Stimulated activated naive CD8-positive, alpha-beta T cell treated with anti-CD3 and anti-CD28 coated beads, Interleukin-15, Interleukin-2, amounts not matched to agents 100 U/mL and 50 U/mL, for 24 hours (primary cell): ENCODE results near the gene IPO8.
A peak's percentile ranks its signal among the peaks of the same experiment; 100 is the strongest.

ENCODE experiments used
- ATAC-seq: fragments of 150-1000 bp; cut with Tn5 transposase; one replicate; pipeline ENCODE4 v1.10.0; 2021
- DNase-seq: peaks from one replicate; pipeline ENCODE4 v3.0.0; 2021

The IPO8 gene

DNA sequence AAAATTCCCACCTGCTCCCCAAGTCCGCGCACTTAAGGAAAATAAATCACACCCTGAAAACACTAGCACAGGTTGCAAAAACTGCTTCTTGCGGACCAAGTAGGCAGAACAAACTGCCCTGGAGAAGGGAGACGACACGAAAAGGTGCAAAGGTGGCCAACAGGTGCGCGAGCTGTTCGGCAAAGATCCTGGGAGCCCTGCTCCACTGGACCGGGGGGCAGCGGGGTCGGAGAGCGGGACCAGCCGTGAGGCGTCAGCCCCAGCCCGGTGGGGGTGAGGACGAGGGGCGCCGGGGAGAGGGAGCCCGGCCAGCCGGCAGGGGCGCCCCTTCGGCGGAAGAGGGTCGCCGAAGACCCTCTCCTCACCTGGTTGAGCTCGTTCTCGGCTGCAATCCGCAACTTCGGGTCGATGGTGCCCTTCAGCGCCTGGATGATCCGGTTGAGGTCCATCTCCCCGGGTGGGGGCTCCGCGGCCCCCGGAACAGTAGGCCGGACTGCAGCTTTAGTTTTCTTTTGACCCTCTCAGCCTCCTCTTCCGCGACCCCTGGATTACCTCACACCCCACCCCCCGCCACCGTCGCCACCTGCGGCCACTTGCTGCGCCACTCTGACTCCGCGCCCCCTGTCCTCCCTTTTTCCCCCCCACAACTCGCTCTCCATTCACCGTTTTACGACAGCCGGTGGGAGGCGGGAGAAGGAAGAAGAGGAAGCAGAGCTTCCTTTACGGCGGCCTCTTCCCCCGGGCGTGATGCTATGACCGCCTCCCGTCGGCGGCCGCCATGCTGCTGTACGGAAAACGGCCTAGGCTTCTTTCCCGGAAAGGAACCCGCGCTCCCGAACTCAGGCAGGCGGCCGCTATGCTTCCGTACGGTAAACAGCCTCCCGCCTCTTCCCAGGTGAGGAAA, at the start of gene IPO8:
IPO8 (minus strand) TSS at position 671 of the 904 bp plus-strand sequence; CDS start at position 449, 222 bp downstream.
- ATAC-seq = peak; percentile 90
- DNase-seq = peak; percentile 88

DNA sequence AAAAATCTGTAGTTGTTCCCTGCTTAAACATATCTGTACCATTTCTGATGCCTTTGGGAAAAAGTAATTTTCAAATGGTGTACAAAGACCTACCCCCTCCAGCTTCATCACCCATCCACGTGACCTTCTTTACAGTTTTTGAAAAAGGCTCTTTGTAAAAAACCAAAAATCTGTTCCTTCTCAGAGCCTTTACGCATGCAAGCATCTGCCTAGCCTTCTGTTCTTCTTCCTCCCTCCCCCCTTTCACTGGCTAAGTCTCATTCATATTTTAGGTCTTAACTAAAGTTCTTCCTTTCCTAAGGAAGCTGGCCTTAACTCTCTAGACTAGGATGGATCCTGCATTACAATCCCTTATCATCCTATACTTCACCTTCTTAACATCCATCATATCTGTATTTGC, 48.7 kb upstream of the IPO8 start:
- no peak for ATAC-seq
- no peak for DNase-seq

DNA sequence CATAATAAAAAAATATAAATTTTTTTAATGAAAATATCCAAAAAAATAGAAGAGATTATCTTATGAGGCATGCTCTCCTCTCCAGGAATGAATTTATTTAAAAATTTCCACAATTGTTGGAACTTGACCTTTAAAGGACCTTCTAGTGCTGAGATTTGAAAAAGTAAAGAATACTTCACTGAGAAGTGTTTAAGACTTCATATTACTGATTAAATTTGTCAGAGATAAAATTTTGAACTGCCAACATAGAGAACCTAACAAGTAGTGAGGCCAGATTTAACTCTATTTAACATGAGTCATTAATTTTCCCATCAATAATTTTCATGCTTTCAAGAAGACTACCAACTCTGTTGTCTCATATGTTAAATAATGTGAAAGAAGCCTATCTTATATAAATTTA, 44.6 kb upstream of the IPO8 start:
- DNase-seq (no peak), ATAC-seq (no peak)

DNA sequence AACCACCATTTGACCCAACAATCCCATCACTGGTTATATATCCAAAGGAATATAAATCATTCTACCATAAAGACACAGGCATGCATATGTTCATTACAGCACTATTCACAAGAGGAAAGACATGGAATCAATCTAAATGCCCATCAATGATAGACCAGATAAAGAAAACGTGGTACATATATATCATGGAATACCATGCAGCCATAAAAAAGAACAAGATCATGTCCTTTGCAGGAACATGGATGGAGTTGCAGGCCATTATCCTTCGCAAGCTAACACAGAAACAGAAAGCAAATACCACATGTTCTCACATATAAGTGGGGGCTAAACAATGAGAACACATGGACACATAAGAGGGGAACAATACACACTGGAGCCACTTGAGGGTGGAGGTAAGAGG, 43.4 kb upstream of the IPO8 start:
- DNase-seq (no peak), ATAC-seq (no peak)

DNA sequence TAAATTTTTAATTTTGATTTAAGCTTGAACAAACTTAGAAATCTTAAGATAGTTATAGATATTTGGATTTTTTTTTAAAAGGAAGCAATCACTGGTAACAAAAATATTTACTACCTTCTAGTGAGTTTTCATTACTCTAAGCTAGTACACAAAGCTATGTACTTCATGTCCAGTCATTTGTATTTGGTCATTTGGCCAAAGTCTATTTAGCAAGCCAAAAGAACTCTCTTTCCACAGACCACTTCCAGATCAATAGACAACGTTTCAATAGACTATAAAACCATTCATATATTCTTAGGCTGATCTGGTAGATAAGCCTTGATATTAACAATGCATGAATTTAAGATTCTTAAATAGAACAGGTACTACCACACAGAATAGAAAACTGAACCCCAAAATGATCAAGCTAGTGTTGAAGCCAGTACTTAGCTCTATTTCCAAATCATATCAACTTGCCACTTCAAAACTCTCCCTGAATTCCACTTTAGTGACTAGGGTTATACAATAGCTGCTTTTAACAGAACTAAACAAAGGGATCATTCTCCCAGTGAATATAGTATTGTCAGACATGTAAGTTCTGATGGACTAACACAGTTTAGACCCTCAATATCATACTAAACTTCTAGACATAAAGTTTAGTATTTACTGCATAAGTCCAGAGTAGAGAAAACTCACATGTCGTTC, 37.4 kb upstream of the IPO8 start:
- no peak for DNase-seq

DNA sequence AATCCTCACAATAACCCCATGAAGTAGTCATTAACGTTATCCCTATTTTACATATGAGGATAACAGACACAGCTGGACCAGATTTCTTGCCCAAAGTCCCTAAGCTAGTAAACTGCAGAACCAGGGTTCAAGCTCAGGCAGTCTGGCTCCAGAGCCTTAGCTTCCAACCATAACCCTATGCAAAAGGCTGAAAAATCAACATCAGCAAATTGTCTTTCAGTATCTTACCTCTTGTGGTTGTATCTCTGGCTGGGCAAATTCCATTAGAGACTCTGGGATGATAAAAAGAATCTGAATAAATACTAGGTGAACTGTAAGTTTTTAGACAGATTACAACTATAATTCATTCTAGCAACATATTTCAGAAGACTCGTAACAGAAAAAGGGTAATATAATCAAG, 34.3 kb upstream of the IPO8 start:
- no peak for ATAC-seq
- DNase-seq = no peak

More for the DNA sequence above, 37.4 kb upstream of the IPO8 start:
- no peak for ATAC-seq

DNA sequence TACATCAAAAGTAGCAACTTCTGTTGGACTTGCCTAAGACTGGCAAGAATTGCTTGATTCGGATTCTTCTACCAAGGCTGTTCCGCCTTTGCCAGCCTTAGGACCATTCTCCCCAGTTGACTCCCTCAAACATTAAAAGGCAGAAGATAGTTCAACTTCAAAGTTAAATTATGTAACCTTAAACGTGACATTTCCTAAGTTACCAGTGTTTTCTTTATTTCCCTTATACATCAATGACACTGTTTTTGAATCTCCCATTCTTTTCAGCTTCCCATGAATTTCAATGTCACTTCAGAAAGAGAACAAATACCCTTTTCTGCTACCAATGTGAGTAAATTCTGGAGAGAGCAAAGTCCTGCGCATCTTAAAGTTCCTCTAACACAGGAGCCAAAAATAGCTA, 33.9 kb upstream of the IPO8 start:
- DNase-seq = no peak
- no peak for ATAC-seq

DNA sequence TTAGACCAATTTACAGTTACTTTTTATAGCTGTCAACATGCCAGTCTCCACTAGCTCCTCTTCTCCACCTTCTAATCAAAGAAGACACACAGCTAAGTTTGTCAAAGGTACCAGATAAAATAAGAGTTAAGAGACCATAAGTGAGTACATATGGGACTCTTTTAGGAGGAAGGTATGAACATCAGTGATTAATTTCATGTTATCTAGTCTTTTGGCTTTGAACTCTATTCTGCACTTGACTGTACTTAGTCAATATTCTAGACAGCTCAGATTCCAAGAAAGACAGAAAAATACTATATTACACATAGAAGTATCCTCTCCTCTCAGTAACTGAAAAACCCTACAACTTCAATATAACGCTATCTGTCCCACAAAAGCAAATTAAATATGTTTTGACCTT, 31.0 kb upstream of the IPO8 start:
- DNase-seq (no peak), ATAC-seq (no peak)

DNA sequence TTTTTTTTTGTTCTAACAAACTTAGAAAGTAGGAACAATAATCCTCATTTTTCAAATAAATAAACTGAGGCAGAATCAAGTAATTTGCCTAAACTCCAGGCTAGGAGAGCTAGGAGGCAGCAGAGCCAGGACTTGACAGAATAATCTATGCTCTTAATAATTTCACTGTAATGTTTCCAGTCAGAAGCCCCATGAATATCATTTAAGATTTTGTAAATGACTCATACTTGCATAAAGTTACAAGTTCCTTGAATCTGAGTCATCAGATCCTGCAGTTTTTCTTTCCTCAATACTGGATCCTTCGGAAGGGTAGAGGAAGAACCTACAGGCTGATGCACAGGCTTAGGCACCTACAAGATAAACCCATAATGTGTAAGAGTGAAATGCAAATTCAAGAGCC, 30.1 kb upstream of the IPO8 start:
- no peak for DNase-seq
- no peak for ATAC-seq

DNA sequence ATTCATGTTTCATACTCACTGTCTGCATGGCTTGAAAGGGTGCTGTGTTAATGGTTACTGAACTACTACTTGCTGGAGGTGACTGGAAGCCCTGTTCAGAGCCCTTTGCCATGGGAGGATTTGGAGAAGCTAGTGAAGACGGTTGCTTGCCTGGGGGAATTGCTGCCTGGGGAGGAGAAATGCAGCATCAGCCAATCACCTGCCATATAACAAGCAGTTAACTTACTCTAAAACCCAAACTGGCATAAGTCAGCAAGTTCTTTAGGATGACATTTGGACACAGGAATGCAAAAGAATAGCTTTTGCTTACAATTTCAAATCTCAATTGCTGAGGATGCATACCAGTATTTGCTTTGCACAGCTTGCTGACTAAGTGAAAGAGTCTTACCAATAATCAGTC, 23.4 kb upstream of the IPO8 start:
- ATAC-seq (no peak), DNase-seq (no peak)

DNA sequence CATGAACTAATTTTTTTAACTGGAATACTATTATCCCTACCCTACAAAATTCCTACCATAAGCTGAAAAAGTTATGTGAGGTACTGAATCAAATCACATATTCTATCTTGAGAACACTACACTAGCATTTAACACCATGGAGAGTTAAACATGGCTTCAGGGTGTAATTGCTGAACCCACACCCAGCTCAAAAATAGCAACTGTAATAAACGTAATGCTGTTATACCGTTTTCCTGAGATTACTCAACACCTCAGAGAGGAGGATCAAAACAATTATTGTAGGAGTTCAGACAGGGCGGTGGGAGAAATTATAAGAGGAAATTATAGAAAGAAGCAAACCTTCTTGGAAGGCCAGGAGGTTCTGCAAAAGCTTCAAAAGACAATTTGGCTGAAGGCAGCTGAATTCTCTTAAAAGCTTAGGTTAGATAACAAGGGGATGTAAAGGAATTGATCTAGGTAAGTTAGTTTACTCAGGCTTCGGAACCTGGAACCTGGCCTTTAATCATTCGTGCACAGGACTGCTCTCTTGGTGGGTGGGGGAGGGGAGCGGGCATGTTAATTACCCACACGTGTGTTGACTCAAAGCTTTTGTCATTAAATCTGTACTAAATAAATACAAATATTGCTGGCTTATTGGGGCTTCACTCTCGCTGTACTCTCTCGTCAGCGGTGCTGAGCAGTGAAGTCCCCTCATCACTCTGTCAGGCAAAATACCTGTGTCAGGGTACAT, 12.1 kb upstream of the IPO8 start:
- no peak for DNase-seq
- ATAC-seq = no peak

DNA sequence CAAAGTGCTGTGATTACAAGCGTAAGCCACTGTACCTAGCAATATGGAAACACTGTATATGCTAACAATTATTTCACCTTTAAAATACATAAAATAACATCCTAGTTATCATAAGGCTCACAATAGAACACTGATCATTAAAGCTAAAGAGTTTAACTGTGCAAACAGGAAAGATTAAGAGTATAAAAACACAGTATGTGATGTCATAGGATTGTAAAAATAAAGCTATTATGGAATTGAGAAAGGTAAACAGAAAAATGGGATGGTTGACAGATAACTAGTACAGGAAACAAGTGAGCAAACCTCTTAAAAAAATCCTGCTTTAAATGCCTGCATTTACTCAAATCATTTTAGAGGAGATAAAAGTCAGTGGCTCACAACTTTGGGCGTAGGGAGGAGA, 10.8 kb upstream of the IPO8 start:
- ATAC-seq (no peak), DNase-seq (no peak)

DNA sequence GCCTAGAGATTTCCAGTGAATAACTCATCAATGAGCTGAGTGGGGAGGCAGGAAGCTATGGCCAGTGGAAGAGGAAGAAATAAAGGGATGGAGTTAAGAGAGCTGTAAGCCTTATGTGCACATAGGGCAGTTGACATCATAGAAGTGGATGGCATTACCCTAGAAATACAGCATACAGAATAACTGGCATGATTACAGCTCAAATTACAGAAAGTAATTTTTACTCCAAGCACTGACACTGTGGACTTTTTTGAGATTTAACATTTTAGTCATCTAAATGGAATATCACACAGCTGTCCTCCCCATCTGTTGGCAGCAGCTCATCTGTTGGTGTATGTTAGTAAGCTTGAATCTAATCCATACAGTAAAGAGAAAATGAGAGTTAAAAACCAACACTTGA, 5.4 kb upstream of the IPO8 start:
- no peak for DNase-seq
- no peak for ATAC-seq

DNA sequence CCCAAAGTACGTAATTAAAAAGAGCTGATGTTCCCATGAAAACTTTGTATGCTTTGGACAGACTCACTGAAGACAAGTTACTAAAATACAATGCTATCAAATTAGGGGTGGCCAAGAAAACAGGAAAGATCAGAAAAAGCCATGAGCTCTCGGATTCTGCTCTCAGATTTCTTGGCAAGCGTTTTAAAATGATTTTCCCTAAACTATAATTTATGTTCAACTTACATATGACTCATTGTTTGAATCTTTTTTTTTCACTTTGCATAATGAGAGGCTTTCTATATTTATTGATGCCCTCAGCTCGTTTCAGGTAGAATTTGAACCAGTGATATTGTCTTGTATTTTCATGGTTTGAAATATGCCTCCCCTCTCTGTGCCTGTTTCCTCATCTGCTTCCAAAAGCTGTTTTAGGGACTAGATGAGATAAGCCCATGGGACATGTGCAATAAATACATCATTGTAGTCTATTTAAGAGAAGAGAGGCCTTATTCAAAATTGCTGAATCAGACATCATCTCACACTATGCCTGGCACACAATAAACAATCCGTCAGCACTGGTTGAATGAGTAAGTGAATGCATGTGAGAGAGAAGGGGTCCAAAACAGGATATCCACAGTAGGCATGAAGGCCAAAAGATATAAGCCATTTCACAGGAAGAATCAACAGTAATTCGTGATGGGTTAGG, 4.7 kb upstream of the IPO8 start:
- DNase-seq (no peak), ATAC-seq (no peak)

DNA sequence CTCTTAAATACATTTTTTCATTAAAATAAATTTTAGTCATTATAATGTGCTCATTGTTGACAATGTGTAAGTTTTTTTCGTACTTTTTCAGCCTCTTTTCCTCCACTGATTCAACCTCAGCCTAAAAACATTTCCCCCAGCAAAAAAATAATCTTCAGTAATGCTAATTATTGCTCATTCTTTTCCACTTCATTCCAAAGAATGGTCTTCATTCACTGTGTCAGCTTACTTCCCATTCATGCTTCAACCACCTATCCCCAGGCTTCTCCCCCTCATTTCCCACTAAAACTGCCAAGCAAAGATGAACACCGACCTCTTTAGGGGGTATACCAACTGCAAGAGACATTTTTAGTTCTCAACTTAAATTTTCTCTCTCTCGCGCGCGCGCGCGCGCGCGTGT, 2.7 kb upstream of the IPO8 start:
- ATAC-seq (no peak), DNase-seq (no peak)

DNA sequence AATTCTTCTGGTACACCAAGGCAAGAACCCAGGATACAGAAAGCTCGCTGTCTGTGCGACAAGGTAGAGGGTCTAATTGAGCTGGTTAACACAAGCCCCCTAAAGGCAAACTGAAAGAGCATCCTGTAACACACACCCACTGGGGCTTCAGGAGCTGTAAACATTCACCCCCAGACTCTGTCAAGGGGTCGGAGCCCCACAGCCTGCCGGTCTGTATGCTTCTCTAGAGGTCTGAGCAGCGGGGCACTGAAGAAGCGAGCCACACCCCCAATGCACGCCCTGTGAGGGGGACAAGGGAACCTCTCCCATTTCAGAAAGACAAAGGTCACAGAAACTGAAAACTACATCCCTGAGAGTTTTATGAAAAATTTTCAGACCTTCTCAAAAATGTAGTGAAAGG, 1.3 kb upstream of the IPO8 start:
- ATAC-seq = no peak
- DNase-seq = no peak

DNA sequence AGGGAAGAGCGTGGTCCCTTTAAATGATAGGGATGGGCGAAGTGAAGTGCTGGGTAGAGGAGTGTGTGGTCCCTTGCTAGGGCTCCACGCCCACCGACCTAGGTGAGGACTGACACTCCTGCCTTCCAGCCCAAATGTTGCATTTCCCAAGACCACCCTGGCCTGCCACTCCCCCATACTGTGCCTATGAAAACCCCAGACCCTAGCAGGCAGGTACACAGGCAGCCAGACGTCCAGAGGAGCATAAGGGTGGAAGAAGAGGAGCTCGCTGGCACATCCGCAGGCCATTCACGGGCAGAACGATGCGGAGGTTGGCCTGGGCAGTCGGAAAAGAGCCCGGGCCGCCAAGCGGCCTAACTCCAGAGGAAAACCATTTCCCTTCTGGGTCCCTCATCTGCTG, 817 bp upstream of the IPO8 start:
- ATAC-seq = no peak
- peak; percentile 12 for DNase-seq

DNA sequence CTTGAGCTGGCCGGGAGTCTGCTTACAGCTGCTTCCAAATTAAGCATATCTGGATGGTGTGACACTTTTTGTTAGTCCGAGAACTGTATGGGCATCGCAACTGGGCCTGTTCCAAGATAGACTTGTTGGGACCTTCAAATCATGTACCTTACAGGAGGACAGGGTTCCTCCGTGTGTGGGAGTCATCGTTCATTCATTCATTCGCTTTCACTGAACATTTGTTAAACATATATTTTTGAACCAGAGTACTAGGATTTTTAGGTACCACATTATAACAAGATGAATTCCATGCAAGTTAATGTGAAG, 387 bp upstream of the IPO8 start:
- ATAC-seq (no peak), DNase-seq (no peak)

DNA sequence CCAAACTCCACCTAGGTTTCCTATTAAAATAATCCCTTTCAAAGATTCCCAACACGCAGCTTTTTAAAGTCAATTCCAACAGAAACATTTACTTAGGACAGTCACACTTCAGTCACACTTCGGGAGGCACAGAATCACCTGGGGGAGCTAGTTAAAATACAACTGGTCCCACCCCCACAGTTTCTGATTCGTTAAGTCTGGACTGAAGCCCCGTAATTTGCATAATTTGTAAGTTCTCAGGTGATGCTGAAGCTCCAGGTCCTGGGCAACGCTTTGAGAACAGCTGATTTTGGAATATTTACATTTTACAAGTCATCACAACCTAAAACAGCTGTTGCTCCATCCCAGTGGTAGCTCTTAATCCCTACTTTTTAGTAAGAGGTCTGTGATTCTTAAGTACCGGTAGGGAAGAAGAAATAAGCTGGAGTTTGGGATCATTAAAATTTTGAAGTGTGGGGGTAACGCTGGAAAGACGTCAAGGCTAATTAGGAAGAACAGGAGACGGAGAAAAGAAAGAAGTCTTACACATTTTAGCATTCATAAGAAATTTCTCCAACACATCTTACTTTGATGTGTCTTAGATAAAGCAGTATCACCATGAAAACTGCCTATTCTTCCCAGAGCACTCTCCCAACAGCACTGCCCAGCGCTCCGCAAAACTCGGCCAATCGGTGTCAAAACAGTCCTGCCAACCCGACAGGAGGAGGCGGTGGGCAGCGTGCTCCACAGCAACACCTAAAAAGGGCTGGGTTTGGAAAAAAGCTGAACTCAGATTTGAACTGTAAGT, 1.1 kb downstream of the IPO8 start:
- DNase-seq (peak; percentile 23), ATAC-seq (no peak)

DNA sequence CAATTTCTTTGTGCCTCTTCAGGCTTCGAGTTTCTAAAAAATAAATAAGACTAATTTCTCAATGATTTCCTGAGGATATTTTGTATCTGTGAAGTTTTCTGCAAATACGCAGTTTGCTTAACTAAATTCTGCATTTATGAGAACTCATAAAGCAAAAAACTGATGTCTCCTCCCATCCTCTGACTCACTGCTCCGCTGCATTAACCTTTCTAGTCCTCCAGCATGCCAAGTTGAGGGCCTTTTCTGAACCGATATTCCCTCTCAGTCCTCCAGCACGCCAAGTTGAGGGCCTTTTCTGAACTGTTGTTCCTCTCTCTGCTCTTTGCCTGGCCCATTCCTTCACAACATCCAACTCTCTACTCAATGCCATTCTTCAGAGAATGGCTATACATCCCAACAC, 3.2 kb downstream of the IPO8 start:
- DNase-seq (no peak), ATAC-seq (no peak)

DNA sequence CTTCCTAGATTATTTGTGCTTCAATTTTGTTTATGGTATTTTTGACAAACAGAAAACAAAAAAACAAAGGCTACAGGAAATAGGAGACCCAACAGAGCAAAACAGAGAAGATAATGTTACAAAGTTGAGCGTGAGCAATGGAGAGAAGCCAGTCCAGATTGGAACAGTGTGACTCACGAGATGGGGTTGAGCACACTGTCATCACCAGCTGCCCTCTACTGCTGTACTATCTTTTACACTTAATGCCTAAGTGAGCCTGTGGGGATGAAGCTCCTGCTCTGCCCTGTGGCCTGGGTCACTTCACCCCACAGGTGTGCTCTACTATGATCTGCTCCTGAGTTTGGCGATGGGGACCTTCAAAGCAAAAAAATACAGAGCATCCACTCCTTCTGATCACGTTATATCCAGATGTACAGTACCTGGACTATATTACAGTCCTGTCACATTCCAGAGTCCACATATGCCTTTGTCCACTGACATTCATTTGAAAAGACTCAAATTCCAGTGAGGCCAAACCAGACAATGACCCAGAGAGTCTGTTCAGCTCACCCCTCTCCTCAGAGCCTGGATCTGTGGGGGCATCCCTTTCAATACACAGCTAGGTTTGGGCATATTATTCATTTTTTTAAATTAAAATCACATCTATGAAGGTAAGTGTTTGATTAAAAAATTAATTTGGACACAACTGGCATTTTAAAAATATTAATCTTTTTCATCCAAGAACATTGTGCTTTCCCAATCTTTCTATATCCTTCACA, 4.4 kb downstream of the IPO8 start:
- ATAC-seq (no peak), DNase-seq (no peak)
